IPS-NIHi7 (cell line): ENCODE measurements around the gene RSAD2.

Experiments
- DNase-seq: peaks from one replicate; pipeline ENCODE4 v3.0.0; 2012; ENCODE audit warnings: mixed read lengths; ENCODE audit errors: extremely low spot score

RSAD2 gene

GRCh38 chr2:6944555-6944954 lies 67.0 kb downstream of the RSAD2 start:
- DNase-seq: no peak

- DNase-seq: no peak
Observed at GRCh38 chr2:6945087-6945813, 67.7 kb downstream of the RSAD2 start.

GRCh38 chr2:6945821-6946220 lies 68.2 kb downstream of the RSAD2 start:
- no peak for DNase-seq

GRCh38 chr2:6946722-6947121 lies 69.1 kb downstream of the RSAD2 start:
- DNase-seq: no peak
